Panc1 (cell line): ENCODE results near the gene TYW1B.

Source experiments
- SIN3A ChIP-seq: IDR thresholded peaks from 2 replicates; pipeline ENCODE4 v1.6.1; 2012; ENCODE audit warnings: low read depth, mild to moderate bottlenecking, low read length, moderate library complexity, borderline replicate concordance; ENCODE audit not compliant: insufficient read depth
- TCF7L2 ChIP-seq: IDR thresholded peaks from 2 replicates; pipeline ENCODE4 v1.6.1; 2011; ENCODE audit warnings: mild to moderate bottlenecking, low read depth, low read length, inconsistent platforms
- TF ChIP-seq, protein P1 (sequence below): fragments of 450-650 bp; IDR thresholded peaks from 2 replicates; pipeline ENCODE4 v1.5.1; 2017; ENCODE audit warnings: mild to moderate bottlenecking
- TF ChIP-seq, protein P2 (sequence below), 2 experiments: IDR thresholded peaks; 2 replicates each; pipeline ENCODE4 v1.6.1; 2011 to 2012; ENCODE audit warnings: low read depth in 2 of 2, control low read depth in 1 of 2, low read length in 1 of 2, mild to moderate bottlenecking in 1 of 2, moderate library complexity in 1 of 2; ENCODE audit not compliant: insufficient read depth in 1 of 2

DNA sequence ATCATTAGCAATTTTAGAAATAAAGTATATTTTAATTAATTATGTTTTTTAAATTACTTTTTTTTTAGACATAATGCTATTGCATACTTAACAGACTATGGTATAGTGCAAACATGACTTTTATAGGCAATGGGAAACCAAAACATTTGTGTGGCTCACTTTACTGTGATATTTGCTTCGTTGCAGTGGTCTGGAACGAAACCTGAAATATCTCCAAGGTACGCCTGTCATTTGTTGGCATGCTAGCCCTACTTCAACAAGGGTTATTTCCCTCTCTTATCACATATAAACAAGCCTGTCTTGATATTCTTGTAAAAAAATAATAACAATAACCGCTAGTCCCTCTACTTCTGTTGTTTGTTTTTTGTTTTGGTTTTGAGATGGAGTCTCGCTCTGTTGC lies 74.2 kb downstream of the TYW1B start:
- TF ChIP-seq, protein P1, sequence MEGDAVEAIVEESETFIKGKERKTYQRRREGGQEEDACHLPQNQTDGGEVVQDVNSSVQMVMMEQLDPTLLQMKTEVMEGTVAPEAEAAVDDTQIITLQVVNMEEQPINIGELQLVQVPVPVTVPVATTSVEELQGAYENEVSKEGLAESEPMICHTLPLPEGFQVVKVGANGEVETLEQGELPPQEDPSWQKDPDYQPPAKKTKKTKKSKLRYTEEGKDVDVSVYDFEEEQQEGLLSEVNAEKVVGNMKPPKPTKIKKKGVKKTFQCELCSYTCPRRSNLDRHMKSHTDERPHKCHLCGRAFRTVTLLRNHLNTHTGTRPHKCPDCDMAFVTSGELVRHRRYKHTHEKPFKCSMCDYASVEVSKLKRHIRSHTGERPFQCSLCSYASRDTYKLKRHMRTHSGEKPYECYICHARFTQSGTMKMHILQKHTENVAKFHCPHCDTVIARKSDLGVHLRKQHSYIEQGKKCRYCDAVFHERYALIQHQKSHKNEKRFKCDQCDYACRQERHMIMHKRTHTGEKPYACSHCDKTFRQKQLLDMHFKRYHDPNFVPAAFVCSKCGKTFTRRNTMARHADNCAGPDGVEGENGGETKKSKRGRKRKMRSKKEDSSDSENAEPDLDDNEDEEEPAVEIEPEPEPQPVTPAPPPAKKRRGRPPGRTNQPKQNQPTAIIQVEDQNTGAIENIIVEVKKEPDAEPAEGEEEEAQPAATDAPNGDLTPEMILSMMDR, result no peak
- TF ChIP-seq, protein P2, sequence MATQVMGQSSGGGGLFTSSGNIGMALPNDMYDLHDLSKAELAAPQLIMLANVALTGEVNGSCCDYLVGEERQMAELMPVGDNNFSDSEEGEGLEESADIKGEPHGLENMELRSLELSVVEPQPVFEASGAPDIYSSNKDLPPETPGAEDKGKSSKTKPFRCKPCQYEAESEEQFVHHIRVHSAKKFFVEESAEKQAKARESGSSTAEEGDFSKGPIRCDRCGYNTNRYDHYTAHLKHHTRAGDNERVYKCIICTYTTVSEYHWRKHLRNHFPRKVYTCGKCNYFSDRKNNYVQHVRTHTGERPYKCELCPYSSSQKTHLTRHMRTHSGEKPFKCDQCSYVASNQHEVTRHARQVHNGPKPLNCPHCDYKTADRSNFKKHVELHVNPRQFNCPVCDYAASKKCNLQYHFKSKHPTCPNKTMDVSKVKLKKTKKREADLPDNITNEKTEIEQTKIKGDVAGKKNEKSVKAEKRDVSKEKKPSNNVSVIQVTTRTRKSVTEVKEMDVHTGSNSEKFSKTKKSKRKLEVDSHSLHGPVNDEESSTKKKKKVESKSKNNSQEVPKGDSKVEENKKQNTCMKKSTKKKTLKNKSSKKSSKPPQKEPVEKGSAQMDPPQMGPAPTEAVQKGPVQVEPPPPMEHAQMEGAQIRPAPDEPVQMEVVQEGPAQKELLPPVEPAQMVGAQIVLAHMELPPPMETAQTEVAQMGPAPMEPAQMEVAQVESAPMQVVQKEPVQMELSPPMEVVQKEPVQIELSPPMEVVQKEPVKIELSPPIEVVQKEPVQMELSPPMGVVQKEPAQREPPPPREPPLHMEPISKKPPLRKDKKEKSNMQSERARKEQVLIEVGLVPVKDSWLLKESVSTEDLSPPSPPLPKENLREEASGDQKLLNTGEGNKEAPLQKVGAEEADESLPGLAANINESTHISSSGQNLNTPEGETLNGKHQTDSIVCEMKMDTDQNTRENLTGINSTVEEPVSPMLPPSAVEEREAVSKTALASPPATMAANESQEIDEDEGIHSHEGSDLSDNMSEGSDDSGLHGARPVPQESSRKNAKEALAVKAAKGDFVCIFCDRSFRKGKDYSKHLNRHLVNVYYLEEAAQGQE (IDR thresholded peaks at IDR 0.05; ENCODE audit: insufficient read depth in 1 of 2, low read depth in 2 of 2, low read length in 1 of 2), result no peak
- TF ChIP-seq SIN3A (no peak), TCF7L2 (no peak)
